ENCODE results near the gene DHX8.

DHX8 gene

DNA sequence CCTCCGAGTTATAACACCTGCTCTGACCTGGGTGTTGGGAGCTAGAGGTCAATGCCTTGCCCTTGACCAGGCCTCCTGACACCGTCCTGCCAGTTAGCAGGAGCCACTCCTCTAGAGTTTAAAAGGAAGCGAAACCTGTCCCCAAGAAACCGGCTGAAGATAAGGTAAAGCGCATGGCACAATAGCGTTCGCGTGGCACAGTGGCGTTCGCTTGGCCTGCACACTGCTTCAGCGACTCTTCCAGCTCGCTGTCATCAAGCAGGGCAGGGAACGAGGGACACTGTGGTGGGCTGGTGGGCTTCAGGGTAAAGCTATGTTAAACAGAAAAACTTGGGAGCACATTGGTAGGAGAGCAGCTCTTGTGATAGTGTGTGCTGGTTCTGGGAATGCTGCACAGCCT lies 90.6 kb downstream of the DHX8 start:
- ATAC-seq (ENCODE audit: low read depth) (no peak), DNase-seq (ENCODE audit: low spot score) (no peak)
- H3K27me3 ChIP-seq (ENCODE audit: insufficient read depth, poor library complexity, severe bottlenecking), result no peaks in the 10 kb centered on the region
- H3K9me3 ChIP-seq (ENCODE audit: severe bottlenecking), result no peaks in the 10 kb centered on the region
- no peak for TF ChIP-seq CTCF (IDR thresholded peaks at IDR 0.05; ENCODE audit: poor library complexity, severe bottlenecking)
- H3K4me3 ChIP-seq (ENCODE audit: severe bottlenecking), result no peak overlapping the region
- peaks cover 9% of the 10 kb centered on the region for H3K4me1 ChIP-seq (ENCODE audit: insufficient read depth, poor library complexity, severe bottlenecking)
- no peaks in the 10 kb centered on the region for H3K36me3 ChIP-seq (ENCODE audit: low read depth)
- H3K27ac ChIP-seq (ENCODE audit: poor library complexity, severe bottlenecking), result no peak overlapping the region

DNA sequence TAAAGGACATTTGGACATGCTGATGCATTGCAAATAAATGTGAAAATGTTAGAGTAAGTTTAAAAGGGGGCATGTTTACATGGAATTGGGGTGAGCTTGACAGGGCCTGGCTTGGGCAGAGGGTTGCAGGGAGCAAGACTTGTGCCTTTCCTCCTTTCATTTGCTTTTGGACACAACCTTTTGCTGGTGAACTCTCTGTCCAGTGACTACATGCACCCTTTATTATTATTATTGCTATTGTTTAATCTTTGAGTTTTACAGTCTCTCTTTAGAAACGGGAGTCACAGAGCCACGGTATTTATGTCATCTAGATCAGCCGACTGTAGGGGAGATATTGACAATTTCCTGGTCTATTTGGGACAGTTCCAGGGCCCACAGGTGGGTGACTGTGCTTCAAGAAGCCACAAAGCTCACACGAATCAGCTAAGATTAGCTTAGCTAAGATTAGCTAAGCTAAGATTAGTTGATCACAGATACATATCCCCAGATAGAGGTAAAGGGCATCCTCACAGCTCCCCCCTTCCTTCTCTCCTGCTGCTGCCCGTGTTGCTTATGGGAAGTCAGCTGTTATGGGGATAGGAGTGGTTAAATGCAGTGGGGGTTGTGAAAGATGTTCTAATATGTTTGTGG lies 91.2 kb downstream of the DHX8 start:
- TF ChIP-seq CTCF (IDR thresholded peaks at IDR 0.05; ENCODE audit: poor library complexity, severe bottlenecking), result no peak
- H3K27ac ChIP-seq (ENCODE audit: poor library complexity, severe bottlenecking), result no peak overlapping the region
- no peaks in the 10 kb centered on the region for H3K27me3 ChIP-seq (ENCODE audit: insufficient read depth, poor library complexity, severe bottlenecking)
- H3K9me3 ChIP-seq (ENCODE audit: severe bottlenecking), result no peaks in the 10 kb centered on the region
- DNase-seq (ENCODE audit: low spot score) (no peak), ATAC-seq (ENCODE audit: low read depth) (no peak)
- no peaks in the 10 kb centered on the region for H3K36me3 ChIP-seq (ENCODE audit: low read depth)
- H3K4me1 ChIP-seq (ENCODE audit: insufficient read depth, poor library complexity, severe bottlenecking), result peaks cover 16% of the 10 kb centered on the region
- H3K4me3 ChIP-seq (ENCODE audit: severe bottlenecking), result no peak overlapping the region
